ENCODE results near the gene KIAA0753.

Gene KIAA0753

GRCh38 chr17:6639586-6640535, 650 bp downstream of the KIAA0753 start:
- DNase-seq: peak; percentile 46

GRCh38 chr17:6639014-6639585, 1.4 kb downstream of the KIAA0753 start:
- DNase-seq: no peak

- DNase-seq: no peak
Measured at GRCh38 chr17:6638046-6638908, 2.2 kb downstream of the KIAA0753 start.

GRCh38 chr17:6637458-6637840, 3.1 kb downstream of the KIAA0753 start:
- no peak for DNase-seq

GRCh38 chr17:6636616-6637457, 3.7 kb downstream of the KIAA0753 start:
- DNase-seq: no peak

GRCh38 chr17:6636105-6636504, 4.4 kb downstream of the KIAA0753 start:
- DNase-seq: no peak

- no peak for DNase-seq
Measured at GRCh38 chr17:6633263-6633662, 7.2 kb downstream of the KIAA0753 start.

- no peak for DNase-seq
Measured at GRCh38 chr17:6632530-6632929, 8.0 kb downstream of the KIAA0753 start.

- no peak for DNase-seq
Measured at GRCh38 chr17:6630390-6630789, 10.1 kb downstream of the KIAA0753 start.

GRCh38 chr17:6627019-6627418, 13.5 kb downstream of the KIAA0753 start:
- no peak for DNase-seq

- DNase-seq: no peak
Measured at GRCh38 chr17:6626616-6627015, 13.9 kb downstream of the KIAA0753 start.

GRCh38 chr17:6623941-6624340, 16.6 kb downstream of the KIAA0753 start:
- no peak for DNase-seq

GRCh38 chr17:6611231-6611630, 29.3 kb downstream of the KIAA0753 start:
- DNase-seq: no peak

GRCh38 chr17:6610011-6610410, 30.5 kb downstream of the KIAA0753 start:
- DNase-seq: no peak

GRCh38 chr17:6608321-6608720, 32.2 kb downstream of the KIAA0753 start:
- no peak for DNase-seq

GRCh38 chr17:6605142-6605541, 35.4 kb downstream of the KIAA0753 start:
- no peak for DNase-seq

GRCh38 chr17:6603744-6604325, 36.7 kb downstream of the KIAA0753 start:
- no peak for DNase-seq

GRCh38 chr17:6602141-6602540, 38.4 kb downstream of the KIAA0753 start:
- DNase-seq: no peak

- DNase-seq: no peak
Measured at GRCh38 chr17:6599364-6599763, 41.1 kb downstream of the KIAA0753 start.

GRCh38 chr17:6597727-6598126, 42.8 kb downstream of the KIAA0753 start:
- no peak for DNase-seq

GRCh38 chr17:6596941-6597340, 43.6 kb downstream of the KIAA0753 start:
- DNase-seq: no peak

GRCh38 chr17:6596511-6596910, 44.0 kb downstream of the KIAA0753 start:
- no peak for DNase-seq
